Transverse colon (tissue), 4 donors: ENCODE results near the gene PALS2. TPM values are rescaled to one million over a fixed set of nuclear protein-coding genes. Genes with fewer than 3 reads are reported as not detected.
A peak's percentile ranks its signal among the peaks of the same experiment; 100 is the strongest.

ENCODE experiments used
- DNase-seq: peaks from one replicate; pipeline ENCODE4 v3.0.0-alpha.2; 2019
- H3K27ac ChIP-seq, 4 donors: fragments of 200-600 bp; sonication (generic); 2 replicates each; pipeline ENCODE4 v1.5.1; 2016 to 2018; ENCODE audit warnings: inconsistent platforms in 4 of 4
- H3K27me3 ChIP-seq: fragments of 200-600 bp; sonication (generic); 2 replicates; pipeline ENCODE4 v1.5.1; 2017; ENCODE audit warnings: inconsistent platforms
- H3K36me3 ChIP-seq, 4 donors: fragments of 200-600 bp; sonication (generic); 2 replicates each; pipeline ENCODE4 v1.5.1; 2017 to 2019; ENCODE audit warnings: inconsistent platforms in 4 of 4
- H3K4me1 ChIP-seq, 4 donors: fragments of 200-600 bp; sonication (generic); 2 replicates each; pipeline ENCODE4 v1.5.1; 2017 to 2020; ENCODE audit warnings: inconsistent platforms in 4 of 4
- H3K4me3 ChIP-seq, 4 donors: fragments of 200-600 bp; sonication (generic); 1 replicate in 1 of 4; 2 replicates in 3 of 4; pipeline versions ENCODE4 v1.5.1 to v1.6.1; 2017 to 2019; ENCODE audit warnings: inconsistent platforms in 4 of 4
- H3K9me3 ChIP-seq, 2 donors: fragments of 200-600 bp; sonication (generic); 2 replicates each; pipeline ENCODE4 v1.5.1; 2017 to 2019; ENCODE audit warnings: inconsistent platforms in 2 of 2
- CTCF ChIP-seq, 5 experiments: fragments of 200-600 bp in 3 of 5; fragments of 450-650 bp in 2 of 5; sonication (generic) in 3 of 5; IDR thresholded peaks; 1 replicate in 2 of 5; 2 replicates in 3 of 5; pipeline ENCODE4 v1.5.1; 2016 to 2017; ENCODE audit warnings: antibody characterized with exemption in 5 of 5, inconsistent platforms in 3 of 5, mild to moderate bottlenecking in 2 of 5, moderate library complexity in 1 of 5
- EP300 ChIP-seq: sonication (generic); formaldehyde crosslinking; IDR thresholded peaks from one replicate; pipeline ENCODE4 v1.6.1; 2017; ENCODE audit warnings: antibody characterized with exemption, low read depth
- POLR2A ChIP-seq: fragments of 450-650 bp; IDR thresholded peaks from one replicate; pipeline ENCODE4 v1.6.1; 2016; ENCODE audit warnings: antibody characterized with exemption, mild to moderate bottlenecking, moderate library complexity
- POLR2AphosphoS5 ChIP-seq, 3 donors: sonication (generic); formaldehyde crosslinking; IDR thresholded peaks; one replicate each; pipeline ENCODE4 v1.6.1; 2016; ENCODE audit warnings: antibody characterized with exemption in 3 of 3
- WGBS, 2 donors: methylation state at CpG; one replicate each; pipeline ENCODE4 v1.1.5; 2018; ENCODE audit warnings: low coverage in 1 of 2; 5-methylcytosine and 5-hydroxymethylcytosine counted together
- in situ Hi-C, 4 donors: fragments of 200-750 bp; cut with MboI; loops; one replicate each; pipeline versions ENCODE4 v1.15.0 to v1.15.1; 2017; ENCODE audit warnings: low sequenced_read_pairs in 3 of 4, low pct_ligation_motif_present in 1 of 4, low pct_unique_long_range_greater_than_20kb in 1 of 4
- intact Hi-C: fragments of 100-400 bp; cut with DNase I; formaldehyde crosslinking; loops from one replicate; pipeline ENCODE4 v1.15.1; 2023; ENCODE audit warnings: low total_unique reads
- total RNA-seq, 4 donors: library from RNA; depleted of rRNA; stranded (reverse); fragments of >200 nt; gene quantifications; one replicate each; pipeline ENCODE4 v1.1.0, GENCODE V29; 2016

Gene PALS2
- total RNA-seq, 4 donors from 2014 or later, result 0.60 to 6.4 (median 4.9) TPM

- Histone ChIP-seq H3K27ac (no peak overlapping the region), H3K9me3 (no peaks in the 10 kb centered on the region), H3K4me3 (no peak overlapping the region), H3K36me3 (no peaks in the 10 kb centered on the region), H3K27me3 (no peaks in the 10 kb centered on the region), H3K4me1 (no peaks in the 10 kb centered on the region)
- in situ Hi-C loops (no loop called here), intact Hi-C loops (no loop called here)
- DNase-seq, result no peak
- 71 to 84% methylated on average over 1 to 3 of the region's 3 CpGs for WGBS, 2 donors
- TF ChIP-seq POLR2A, result no peak
Observed at GRCh38 chr7:24560772-24561171, 12.5 kb upstream of the PALS2 start.

- H3K4me1 ChIP-seq, result no peaks in the 10 kb centered on the region
- in situ Hi-C loops, result no loop called here
- TF ChIP-seq CTCF (IDR thresholded peaks at IDR 0.05), result no peak
- TF ChIP-seq EP300, result no peak
- no peak for TF ChIP-seq POLR2A
- no peak for TF ChIP-seq POLR2AphosphoS5 (IDR thresholded peaks at IDR 0.05)
Observed at GRCh38 chr7:24566274-24566673, 7.0 kb upstream of the PALS2 start.

GRCh38 chr7:24570983-24571382 is 2.3 kb upstream of the PALS2 start:
- intact Hi-C loops, result no loop called here
- Histone ChIP-seq H3K36me3 (no peaks in the 10 kb centered on the region), H3K27ac (no peak overlapping the region), H3K4me1 (peaks cover 0 to 17% (median 7%) of the 10 kb centered on the region in 4 donors), H3K27me3 (peaks cover 39% of the 10 kb centered on the region), H3K4me3 (no peak overlapping the region), H3K9me3 (no peaks in the 10 kb centered on the region)
- in situ Hi-C loops, result no loop called here
- DNase-seq, result no peak
- WGBS, 2 donors, result 51 to 64% methylated on average over 2 of the region's 2 CpGs
- TF ChIP-seq CTCF (IDR thresholded peaks at IDR 0.05) (no peak), POLR2AphosphoS5 (IDR thresholded peaks at IDR 0.05) (no peak), POLR2A (no peak), EP300 (no peak)

More at GRCh38 chr7:24566274-24566673, 7.0 kb upstream of the PALS2 start:
- DNase-seq, result no peak
- intact Hi-C loops, result no loop called here
- no peaks in the 10 kb centered on the region for H3K36me3 ChIP-seq
- H3K27me3 ChIP-seq, result peaks cover 26% of the 10 kb centered on the region
- WGBS, 2 donors, result 59 to 90% methylated on average over 2 of the region's 2 CpGs
- no peaks in the 10 kb centered on the region for H3K9me3 ChIP-seq
- no peak overlapping the region for H3K4me3 ChIP-seq
- H3K27ac ChIP-seq, result no peak overlapping the region

- peak overlapping the region in 1 of 4 donors; percentile 82 for H3K27ac ChIP-seq
- intact Hi-C loops, result no loop called here
- H3K4me3 ChIP-seq, result peak overlapping the region in 1 of 4 donors; percentile 85
- H3K27me3 ChIP-seq, result peaks cover 39% of the 10 kb centered on the region
- in situ Hi-C loops, result no loop called here
- no peaks in the 10 kb centered on the region for H3K9me3 ChIP-seq
- H3K36me3 ChIP-seq, result no peaks in the 10 kb centered on the region
- DNase-seq, result no peak
- WGBS, 2 donors, result 43% methylated on average over 3 to 4 of the region's 4 CpGs
- H3K4me1 ChIP-seq, result peaks cover 0 to 22% (median 7%) of the 10 kb centered on the region in 4 donors
- TF ChIP-seq EP300, result no peak
- no peak for TF ChIP-seq POLR2A
- no peak for TF ChIP-seq CTCF (IDR thresholded peaks at IDR 0.05)
- TF ChIP-seq POLR2AphosphoS5 (IDR thresholded peaks at IDR 0.05), result no peak
Observed at GRCh38 chr7:24572016-24572392, 1.2 kb upstream of the PALS2 start.

- intact Hi-C loops, result no loop called here
- 1% methylated on average over 16 of the region's 16 CpGs; no CpG with 5 or more reads in 1 of the 2 donors for WGBS, 2 donors
- TF ChIP-seq POLR2AphosphoS5 (IDR thresholded peaks at IDR 0.05) (no peak), CTCF (IDR thresholded peaks at IDR 0.05) (no peak), POLR2A (no peak), EP300 (no peak)
- H3K36me3 ChIP-seq, result no peaks in the 10 kb centered on the region
- H3K27me3 ChIP-seq, result peaks cover 39% of the 10 kb centered on the region
- no peaks in the 10 kb centered on the region for H3K9me3 ChIP-seq
- peaks cover 0 to 22% (median 7%) of the 10 kb centered on the region in 4 donors for H3K4me1 ChIP-seq
- in situ Hi-C loops, result no loop called here
- peak overlapping the region; percentile 60 to 85 (median 74) for H3K4me3 ChIP-seq
- H3K27ac ChIP-seq, result peak overlapping the region; percentile 61 to 82 (median 78)
- DNase-seq, result peak; percentile 30
Observed at GRCh38 chr7:24572393-24572996, 757 bp upstream of the PALS2 start.
